ENCODE results near the gene SHANK1. TPM values are rescaled to one million over a fixed set of nuclear protein-coding genes. Genes with fewer than 3 reads are reported as not detected.
A peak's percentile ranks its signal among the peaks of the same experiment; 100 is the strongest.

SHANK1 gene
- total RNA-seq, 1 donor from 2014 or later = 18.3 TPM

- no peak for FAIRE-seq
- peak; percentile 67 to 69 for DNase-seq (ENCODE audit: low spot score in 2 of 2)
Measured at GRCh38 chr19:50695251-50696093, 24.1 kb downstream of the SHANK1 start.

DNA sequence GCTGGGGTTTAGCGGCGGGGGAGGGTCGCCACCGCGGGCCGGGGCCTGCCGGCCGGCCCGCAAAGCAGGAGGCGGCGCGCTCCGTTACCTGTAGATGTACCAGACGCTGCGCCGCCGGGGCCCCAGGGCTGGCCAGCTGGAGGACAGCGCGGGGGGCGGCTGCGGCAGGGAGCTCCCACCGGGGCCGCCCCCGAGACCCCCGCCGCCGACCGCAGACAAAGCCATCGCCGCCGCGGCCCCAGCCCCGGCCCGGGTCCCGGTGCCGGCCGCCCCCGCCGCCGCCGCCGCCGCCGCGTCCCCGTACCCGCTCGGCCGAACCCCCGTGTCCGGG, 24.8 kb downstream of the SHANK1 start:
- DNase-seq (ENCODE audit: low spot score in 2 of 2) = no peak
- no peak for FAIRE-seq

GRCh38 chr19:50693064-50693975, 26.3 kb downstream of the SHANK1 start:
- DNase-seq (ENCODE audit: low spot score in 2 of 2) (no peak), FAIRE-seq (no peak)

DNA sequence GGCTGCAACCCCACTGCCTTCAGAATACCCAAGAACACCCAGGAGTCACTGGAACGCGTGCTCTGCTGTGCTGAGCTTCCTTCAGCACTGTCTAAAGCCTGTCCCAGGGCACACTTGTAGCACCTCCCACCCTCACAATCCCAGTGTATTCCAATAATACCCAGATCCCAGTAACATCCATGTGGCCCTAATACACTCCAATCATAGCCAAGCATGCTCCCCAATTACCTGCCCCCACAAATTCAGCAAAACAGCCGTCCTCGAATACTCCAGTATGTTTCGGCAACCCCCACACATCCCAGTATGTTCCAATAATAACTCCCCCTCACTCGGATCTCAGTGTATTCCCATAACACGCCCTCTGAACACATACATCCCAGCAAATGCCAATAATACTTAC, 29.2 kb downstream of the SHANK1 start:
- FAIRE-seq = no peak
- DNase-seq (ENCODE audit: low spot score in 2 of 2) = no peak

GRCh38 chr19:50688766-50689165, 30.8 kb downstream of the SHANK1 start:
- no peak for FAIRE-seq
- DNase-seq (ENCODE audit: low spot score in 2 of 2) = no peak

DNA sequence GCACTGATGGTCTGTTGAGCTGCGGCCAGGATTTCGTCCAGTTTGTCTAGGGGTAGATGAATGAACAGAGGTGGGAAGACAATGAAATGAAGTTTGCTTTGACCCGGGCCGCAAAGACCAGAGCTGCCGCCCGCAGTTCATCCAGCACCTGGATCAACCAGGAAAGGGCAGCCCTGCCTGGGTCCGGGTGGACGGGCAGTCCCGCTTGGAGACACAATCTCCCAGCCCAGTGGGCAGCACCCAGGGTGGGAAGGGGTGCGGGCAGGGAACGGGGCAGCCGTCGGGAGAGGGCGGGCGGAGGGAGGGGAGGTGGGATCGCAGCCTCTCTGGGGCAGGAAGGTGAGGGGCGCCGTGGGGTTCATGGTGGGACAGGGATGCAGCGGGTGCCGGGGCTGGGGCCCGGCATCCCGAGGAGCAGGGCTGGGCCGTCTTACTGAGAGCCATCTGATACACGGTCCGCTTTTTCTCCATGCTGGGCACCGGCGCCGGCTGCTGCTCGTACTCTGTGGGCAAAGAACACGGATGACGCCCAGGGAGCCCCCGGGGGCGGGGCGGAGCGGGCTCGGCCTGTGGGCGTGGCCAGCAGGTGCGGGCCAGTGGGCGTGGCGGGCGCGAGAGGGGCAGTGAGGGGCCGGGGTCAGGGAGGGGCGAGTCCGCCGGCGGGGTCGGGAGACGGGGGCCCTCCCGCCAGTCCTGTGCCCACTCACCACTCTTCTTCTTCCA, 33.1 kb downstream of the SHANK1 start:
- FAIRE-seq = no peak
- no peak for DNase-seq (ENCODE audit: low spot score in 2 of 2)

DNA sequence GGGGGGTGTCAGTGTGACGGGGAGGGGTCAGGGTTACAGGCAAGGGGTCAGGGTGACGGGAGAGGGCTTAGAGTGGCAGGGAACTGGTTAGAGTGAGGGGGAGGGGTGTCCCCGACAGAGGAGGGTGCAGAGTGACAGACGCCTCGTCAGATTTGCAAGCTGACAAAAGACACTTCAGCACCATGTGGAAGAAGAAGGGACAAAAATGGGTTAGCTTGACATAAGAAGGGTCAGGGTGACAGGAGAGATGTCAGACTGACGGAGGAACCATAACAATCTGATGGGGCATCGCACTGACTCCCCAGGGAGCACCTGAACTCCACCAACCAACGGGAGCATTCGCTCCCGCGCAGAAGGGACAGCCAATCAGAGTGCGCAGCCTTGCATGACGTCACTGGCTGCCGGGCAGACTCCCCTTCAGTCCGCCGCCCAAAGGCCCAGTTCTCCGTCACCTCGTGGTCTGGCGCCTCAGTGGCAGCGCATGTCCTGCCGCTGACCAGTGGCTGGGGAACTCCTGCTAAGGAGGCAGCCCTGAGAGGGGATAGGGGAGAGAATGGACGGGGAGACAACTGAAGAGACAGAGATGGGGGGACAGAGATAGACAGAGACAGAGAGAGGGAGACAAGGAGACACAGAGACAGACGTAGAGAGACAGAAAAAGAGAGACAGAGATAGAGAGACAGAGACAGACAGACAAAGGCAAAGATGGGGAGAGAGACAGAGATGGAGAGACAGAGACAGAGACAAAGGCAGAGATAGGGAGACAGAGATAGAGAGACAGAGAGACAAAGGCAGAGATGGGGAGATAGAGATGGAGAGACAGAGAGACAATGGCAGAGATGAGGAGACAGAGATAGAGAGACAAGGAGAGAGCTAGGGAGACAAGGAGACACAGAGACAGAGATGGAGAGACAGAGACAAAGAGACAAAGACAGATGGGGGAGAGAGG, 40.2 kb downstream of the SHANK1 start:
- DNase-seq (ENCODE audit: low spot score in 2 of 2) (peak; percentile 85 to 95), FAIRE-seq (no peak)

DNA sequence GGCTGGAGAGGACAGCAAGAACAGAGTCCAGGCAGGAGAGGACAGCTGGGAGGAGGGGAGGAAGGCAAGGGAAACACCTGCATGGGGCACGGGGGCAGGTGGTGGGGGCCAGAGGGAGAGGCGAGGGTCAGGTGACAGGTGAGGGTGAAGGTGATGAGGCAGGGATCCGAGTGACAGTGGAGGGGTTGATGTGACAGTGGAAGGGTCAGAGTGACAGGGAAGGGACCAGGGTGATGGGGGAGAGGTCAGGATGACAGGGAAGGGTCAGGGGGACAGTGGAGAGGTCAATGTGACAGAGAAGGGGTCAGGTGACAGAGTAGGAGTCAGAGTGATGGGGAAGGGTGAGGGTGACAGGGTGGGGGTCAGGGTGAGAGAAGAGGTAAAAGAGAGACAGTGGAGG, 41.3 kb downstream of the SHANK1 start:
- DNase-seq (ENCODE audit: low spot score in 2 of 2) (no peak), FAIRE-seq (no peak)

GRCh38 chr19:50677636-50678035, 42.0 kb downstream of the SHANK1 start:
- FAIRE-seq = no peak

DNA sequence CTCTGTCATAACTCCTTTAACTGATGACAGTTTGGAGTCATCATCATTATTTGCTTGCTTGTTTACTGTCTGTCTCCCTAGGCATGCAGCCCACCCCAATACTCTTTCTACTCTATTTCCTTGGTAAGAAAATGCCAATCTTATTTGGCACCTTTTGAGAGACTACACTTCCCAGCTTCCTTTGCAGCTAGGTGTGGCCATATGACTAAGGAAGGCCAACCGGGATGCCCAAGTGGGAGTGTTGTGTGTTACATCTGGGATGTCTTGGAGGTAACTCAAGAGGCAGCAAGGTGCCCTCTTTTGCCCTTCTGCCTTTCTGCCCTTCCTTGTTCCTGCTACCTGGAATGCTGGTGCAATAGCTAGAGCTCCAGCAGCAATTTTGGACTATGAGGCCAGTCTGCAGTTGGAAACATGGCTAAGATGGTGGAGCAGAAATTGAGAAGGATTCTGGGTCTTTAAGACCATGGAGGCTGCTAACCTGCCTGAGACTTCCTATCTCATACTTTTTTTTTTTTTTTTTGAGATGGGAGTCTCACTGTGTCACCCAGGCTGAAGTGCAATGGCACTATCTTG, 42.9 kb downstream of the SHANK1 start:
- DNase-seq (ENCODE audit: low spot score in 2 of 2) (no peak), FAIRE-seq (no peak)

More at GRCh38 chr19:50677636-50678035, 42.0 kb downstream of the SHANK1 start:
- no peak for DNase-seq (ENCODE audit: low spot score in 2 of 2)

DNA sequence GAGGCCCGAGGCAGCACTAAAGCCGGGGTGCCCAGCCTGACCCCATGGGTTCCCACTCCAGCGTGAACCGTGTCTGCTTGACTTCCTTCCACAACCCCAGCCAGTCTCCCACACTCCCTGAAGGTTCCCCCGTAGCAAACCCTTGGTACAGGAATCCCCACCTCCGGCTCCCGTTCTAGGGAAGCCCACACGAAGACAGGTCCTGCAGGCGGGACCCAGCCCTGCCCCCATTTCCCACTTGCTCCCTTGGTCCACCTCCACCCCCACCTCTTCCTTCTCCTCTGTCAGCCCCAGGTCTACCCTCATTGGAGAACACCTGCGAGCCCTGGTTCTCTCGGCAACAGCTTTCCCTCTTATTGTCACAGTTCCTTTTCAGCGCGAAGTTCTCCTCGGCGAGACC, 46.5 kb downstream of the SHANK1 start:
- FAIRE-seq (no peak), DNase-seq (ENCODE audit: low spot score in 2 of 2) (no peak)

DNA sequence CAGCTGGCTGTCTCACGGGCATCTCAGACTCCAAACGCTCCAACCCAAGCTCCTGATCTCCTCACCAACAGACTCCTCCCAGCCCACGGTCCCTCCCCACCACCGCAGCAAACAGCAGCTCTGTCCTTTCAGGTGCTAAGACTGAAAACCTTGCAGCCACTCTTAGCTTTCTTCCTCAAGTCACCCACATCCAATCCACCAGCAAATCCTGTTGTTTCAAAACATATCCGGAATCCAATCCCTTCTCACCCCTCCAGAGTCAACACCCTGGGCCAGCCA, 49.6 kb downstream of the SHANK1 start:
- FAIRE-seq = no peak
- DNase-seq (ENCODE audit: low spot score in 2 of 2) = no peak

- DNase-seq (ENCODE audit: low spot score in 2 of 2) (peak in 1 of 2 donors; percentile 74), FAIRE-seq (no peak)
Measured at GRCh38 chr19:50669302-50670101, 50.1 kb downstream of the SHANK1 start.

- DNase-seq (ENCODE audit: low spot score in 2 of 2) (no peak), FAIRE-seq (no peak)
Measured at GRCh38 chr19:50668879-50669278, 50.7 kb downstream of the SHANK1 start.

GRCh38 chr19:50668416-50668815, 51.2 kb downstream of the SHANK1 start:
- FAIRE-seq (no peak), DNase-seq (ENCODE audit: low spot score in 2 of 2) (no peak)

GRCh38 chr19:50667759-50668231, 51.8 kb downstream of the SHANK1 start:
- DNase-seq (ENCODE audit: low spot score in 2 of 2) (no peak), FAIRE-seq (no peak)

- FAIRE-seq = no peak
- no peak for DNase-seq (ENCODE audit: low spot score in 2 of 2)
Measured at GRCh38 chr19:50667177-50667758, 52.3 kb downstream of the SHANK1 start.
